Left renal pelvis (tissue), 4 donors: Measurements from ENCODE around the gene SH3PXD2B. TPM values are rescaled to one million over a fixed set of nuclear protein-coding genes. Genes with fewer than 3 reads are reported as not detected.

Experiments used
- DNase-seq, 4 donors: peaks; one replicate each; pipeline ENCODE4 v3.0.0-alpha.2; 2013; ENCODE audit warnings: low read depth in 4 of 4, low spot score in 3 of 4
- polyA plus RNA-seq, 4 donors: library from polyadenylated mRNA; unstranded; fragments of 120-200 nt; gene quantifications; one replicate each; pipeline ENCODE4 v1.2.1, GENCODE V29; 2013; ENCODE audit not compliant: insufficient read length in 4 of 4

The SH3PXD2B gene
- polyA plus RNA-seq, 4 donors: 28.2 to 63.9 (median 35.1) TPM

GRCh38 chr5:172455087-172455381 lies 709 bp upstream of the SH3PXD2B start:
- DNase-seq: no peak

DNA sequence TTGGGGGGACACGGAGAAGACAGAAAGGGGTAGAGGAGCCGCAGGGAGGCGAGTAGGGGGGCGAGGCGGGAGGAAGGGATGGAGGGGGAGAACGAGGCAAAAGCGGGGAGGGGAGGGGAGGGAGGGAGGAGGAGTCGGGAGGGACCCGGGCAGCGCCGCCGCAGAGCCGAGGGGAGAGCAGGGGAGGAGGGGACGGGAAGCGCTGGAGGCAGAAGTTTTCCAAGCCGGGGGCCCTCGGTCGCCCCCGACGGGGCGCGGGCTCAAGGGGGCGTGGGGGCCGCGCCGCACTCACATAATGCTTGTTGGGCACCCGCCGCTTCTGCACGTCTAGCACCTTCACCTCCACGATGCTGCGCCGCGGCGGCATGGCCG lies 353 bp downstream of the SH3PXD2B start:
- DNase-seq: peak in 2 of 4 donors; percentile 42 to 53

DNA sequence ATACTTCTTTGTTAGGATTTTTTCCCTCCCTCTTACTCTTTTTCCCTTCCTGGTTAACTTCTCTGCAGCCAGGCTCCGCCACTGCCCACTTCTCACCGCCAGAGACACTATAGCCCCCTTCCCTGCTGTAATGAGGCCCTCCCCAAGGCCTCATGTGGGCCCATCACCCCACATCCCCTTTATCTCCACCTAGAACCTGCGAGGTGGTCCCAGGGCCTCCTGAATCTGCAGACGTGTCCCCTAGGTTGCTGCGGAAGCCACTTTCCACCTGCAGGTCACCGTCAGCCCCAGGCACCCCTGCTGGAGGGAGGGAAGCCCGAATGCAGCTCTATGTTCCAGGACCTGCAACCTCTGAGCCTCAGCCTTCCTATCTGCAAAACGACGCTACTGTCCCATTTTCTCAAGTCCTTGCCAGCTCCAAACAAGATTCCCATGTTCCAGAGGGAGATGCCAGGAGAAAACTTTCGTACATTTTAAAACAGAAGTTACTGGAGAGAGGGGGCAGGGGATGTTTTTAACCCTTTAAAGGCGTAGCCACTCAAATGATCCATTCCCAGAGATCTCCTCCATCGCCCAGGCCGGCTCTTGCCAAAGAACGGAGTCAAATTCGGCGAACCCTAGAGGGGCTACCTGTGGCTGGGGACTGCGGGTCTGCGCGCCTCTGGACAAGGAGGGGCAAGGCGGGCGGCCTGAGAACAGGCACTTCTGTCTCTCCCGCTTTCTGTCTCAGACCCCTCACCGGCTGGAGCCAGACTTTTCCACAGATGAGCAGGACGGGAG lies 929 bp downstream of the SH3PXD2B start:
- DNase-seq: peak in 2 of 4 donors; percentile 55 to 67

- no peak for DNase-seq
Observed at GRCh38 chr5:172452398-172453205, 1.7 kb downstream of the SH3PXD2B start.

DNA sequence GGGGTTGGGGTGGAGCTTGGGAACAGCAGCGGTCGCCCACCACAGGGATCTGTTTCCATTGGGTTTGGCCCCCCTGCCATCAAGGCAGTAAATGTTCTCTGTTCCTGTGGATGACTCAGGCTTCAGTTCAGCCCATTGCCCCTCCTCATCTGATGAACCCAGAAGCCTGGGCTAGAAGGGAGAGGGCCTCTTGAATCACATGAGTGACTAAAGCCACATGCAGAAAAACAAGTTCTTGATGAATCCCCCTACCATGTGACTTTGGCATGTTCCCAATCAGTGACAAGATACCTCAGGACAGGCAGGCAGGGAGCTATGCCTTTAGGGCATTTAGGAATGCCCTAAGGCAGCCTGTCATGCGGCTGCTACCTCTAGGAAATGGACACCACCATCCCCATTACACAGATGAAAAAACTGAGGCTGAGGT lies 2.5 kb downstream of the SH3PXD2B start:
- no peak for DNase-seq

GRCh38 chr5:172450861-172451695 lies 3.2 kb downstream of the SH3PXD2B start:
- DNase-seq: no peak

DNA sequence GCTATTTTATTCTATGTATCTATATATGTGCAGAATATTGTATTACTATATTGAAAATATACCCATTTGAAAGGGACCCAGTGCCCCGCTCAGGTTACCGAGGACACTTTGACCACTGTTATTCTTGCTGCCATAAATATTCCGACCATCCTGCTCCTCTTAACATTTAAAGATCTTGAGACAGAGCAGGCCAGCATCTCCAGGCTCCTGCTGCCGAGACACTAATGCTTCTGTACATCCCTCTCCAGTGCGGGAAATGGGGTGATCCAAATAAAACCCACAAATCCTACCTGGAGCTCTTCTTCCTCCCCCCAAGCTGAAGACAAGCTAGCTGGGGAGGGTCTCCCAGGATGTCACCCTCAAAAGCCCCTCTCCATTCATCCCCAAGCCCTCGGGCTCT lies 3.9 kb downstream of the SH3PXD2B start:
- DNase-seq: no peak

DNA sequence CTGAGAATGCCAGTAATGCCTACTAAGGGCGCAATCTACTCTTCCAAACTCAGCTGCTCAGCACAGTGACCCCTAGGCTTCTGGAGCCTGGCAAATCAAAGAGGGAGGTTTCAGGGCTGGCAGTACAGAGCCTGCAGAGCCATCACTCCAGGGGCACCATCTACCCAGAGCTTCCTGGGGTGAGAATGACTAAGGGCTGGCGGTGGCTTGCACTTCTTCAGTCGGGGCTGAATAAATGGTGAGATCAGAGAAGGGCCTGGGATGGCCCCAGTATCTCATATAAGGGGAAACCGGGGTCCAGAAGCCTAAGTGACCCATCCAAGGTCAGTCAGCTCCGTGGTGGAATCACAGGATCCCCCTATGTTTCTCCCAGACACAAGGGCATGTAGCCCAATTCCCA lies 5.3 kb downstream of the SH3PXD2B start:
- DNase-seq: no peak

DNA sequence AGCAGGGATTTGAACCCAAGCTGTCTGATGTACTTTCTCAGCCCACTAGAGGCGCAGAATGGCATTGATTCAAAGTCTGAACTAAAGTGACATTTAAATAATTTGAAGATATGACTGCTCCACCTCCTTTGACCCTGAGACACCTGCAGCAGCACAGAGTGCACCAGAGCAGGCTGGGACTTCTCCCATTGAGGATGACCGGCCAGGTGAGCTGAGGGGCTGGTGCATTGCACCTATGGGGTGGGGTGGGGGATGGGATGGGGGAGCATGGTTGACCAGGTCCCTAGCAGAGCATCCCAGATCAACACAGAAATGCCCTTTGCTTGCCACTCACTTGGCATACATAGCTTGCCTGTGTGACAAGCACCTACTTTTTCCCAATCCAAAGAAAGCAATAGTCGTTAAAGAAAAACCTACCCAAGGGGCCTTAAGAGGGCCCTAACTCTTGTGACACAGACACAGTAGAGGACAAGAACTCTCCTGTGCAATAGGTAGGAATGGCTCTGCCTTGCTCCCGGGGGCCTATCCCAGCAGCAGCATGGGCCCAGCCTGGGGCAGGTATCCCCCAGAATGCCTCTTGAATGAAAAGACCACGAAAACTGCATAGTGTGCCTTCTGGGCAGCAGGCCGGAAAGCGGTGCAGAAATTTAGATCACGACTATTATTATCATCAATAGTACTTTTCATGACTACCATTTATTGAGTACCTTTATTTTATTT lies 6.5 kb downstream of the SH3PXD2B start:
- no peak for DNase-seq

DNA sequence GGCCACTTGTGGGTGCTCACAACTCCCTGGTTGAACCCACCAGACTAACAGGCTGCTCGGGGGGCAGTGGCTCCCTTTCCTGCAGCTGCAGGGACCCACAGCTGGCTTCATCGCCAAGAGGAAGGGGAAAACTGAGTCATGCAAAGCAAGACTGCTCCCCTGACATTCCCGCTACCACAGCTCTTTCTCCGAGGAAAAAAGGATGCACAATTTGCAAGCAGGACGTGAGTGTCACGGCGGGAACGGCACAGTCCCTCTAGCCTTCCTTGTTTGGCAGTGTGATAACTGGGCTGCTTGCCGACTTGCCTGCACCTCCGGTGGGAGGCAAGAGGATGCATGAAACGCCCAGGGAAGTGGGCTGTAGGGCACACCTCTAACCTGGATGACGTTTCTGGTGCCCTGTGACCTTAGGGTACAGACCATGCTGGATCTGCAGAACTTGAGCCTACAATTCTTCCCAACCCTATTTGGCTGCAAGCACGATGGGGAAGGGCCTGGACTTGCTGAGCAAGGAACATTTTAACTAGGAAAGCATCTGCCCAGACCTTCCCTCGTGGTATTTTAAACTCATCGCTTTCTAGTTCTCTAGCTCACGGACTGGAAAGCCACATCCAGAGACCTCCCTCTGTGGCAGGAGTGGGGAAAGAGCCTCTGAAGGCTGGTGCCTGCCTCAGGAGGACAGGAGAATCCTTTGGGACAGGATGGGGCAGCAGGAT lies 7.8 kb downstream of the SH3PXD2B start:
- DNase-seq: no peak

GRCh38 chr5:172445866-172446265 lies 8.5 kb downstream of the SH3PXD2B start:
- DNase-seq: no peak

DNA sequence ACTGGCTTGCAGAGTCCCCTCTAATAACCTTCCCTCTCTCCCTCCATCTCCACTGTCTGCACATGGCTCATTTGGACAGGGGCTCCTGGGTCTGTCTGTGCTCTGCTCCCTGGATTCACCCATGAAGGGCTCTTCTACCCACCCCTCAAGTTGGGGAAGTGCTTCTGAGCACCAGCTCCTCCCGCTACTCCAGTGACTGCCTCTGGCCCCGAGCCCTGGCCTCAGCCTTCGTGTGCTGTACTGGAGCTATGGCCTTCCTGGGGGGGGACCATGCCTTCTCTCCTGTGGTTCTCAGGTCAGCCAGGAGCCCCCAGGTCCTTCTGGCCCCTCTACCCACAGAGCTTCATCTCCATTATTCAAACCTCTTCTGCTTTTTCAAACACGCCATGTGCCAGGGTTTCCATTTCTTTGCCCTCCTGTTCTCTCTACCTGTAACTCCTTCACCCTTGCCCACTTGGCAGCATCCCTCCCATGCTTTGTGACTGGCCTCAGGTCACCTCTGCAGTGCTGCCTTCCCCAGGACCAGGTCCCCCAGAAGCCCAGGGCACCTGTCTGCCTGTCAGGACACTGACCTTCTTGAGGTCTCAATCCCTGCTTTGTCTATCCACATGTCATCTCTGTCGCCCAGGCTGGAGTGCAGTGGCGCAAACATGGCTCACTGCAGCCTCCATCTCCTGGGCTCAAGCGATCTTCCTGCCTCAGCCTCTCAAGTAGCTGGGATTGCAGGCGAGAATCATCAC lies 9.5 kb downstream of the SH3PXD2B start:
- no peak for DNase-seq

- DNase-seq: no peak
Observed at GRCh38 chr5:172444110-172444510, 10.2 kb downstream of the SH3PXD2B start.

GRCh38 chr5:172443441-172444109 lies 10.8 kb downstream of the SH3PXD2B start:
- DNase-seq: no peak

DNA sequence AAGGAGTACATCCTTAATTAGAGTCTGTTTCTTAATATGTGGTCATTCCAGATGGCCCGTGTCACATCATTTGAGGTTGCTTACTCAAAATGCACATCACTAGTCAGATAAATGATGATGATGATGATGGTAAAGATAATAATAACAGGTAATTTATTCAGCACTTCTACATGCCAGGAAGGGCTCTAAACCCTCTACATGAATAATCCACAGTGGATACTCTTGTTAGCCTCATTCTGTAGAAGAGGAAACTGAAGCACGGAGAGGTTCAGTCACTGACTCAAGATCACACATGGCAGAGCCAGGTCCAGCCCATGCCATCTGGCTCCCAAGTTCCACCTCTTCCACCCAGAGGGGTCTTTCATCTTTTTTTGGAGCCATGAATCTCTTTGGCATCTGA lies 11.7 kb downstream of the SH3PXD2B start:
- DNase-seq: no peak

DNA sequence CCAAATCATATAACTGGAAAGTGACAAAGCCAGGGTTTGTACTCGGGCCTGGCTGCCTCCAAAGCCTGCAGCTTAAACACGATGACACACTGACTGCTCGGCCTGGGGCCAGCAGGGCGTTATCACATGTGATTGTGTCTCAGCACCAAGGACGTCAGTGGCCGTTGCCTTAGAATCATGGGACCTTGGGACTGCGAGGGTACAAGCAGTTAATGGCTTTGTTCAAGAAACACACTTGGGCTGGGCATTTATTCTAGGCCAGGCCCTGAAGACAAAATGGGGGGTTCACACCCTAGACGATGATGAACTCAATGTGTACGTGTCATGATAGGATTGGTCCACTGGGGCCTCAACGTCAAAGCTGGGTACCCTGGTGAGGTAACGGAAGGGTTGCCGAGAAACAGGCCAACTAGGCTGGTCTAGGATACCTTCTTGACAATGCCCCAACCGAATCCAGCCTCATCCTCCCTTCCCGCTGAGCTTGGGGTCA lies 13.0 kb downstream of the SH3PXD2B start:
- no peak for DNase-seq

GRCh38 chr5:172440486-172440885 lies 13.8 kb downstream of the SH3PXD2B start:
- no peak for DNase-seq

- DNase-seq: no peak
Observed at GRCh38 chr5:172439785-172440477, 14.4 kb downstream of the SH3PXD2B start.
